Mucosa of descending colon (tissue), 3 donors: Measurements from ENCODE around the gene ACOX1. TPM values are rescaled to one million over a fixed set of nuclear protein-coding genes. Genes with fewer than 3 reads are reported as not detected.

Experiments
- ATAC-seq: fragments of 200-7000 bp; cut with Tn5 transposase; one replicate; pipeline ENCODE4 v1.9.1; 2020; ENCODE audit warnings: mild to moderate bottlenecking, moderate library complexity
- DNase-seq, 3 donors: peaks; one replicate each; pipeline ENCODE4 v3.0.0-alpha.2; 2020
- H3K36me3 ChIP-seq: fragments of 200-600 bp; one replicate; pipeline ENCODE4 v1.8.0; 2021; ENCODE audit warnings: low read depth, mild to moderate bottlenecking
- H3K4me1 ChIP-seq: fragments of 200-600 bp; one replicate; pipeline ENCODE4 v1.8.0; 2021; ENCODE audit warnings: low read depth, mild to moderate bottlenecking
- H3K4me3 ChIP-seq: fragments of 200-600 bp; one replicate; pipeline ENCODE4 v1.8.0; 2021; ENCODE audit warnings: mild to moderate bottlenecking
- H3K9me3 ChIP-seq: fragments of 200-600 bp; one replicate; pipeline ENCODE4 v1.8.0; 2021; ENCODE audit warnings: mild to moderate bottlenecking
- CTCF ChIP-seq: fragments of 200-600 bp; IDR thresholded peaks from one replicate; pipeline ENCODE4 v1.8.0; 2022; ENCODE audit warnings: antibody characterized with exemption, mild to moderate bottlenecking
- intact Hi-C, 2 donors: fragments of 100-400 bp; cut with DNase I in 1 of 2; cut with micrococcal nuclease in 1 of 2; formaldehyde crosslinking; loops; one replicate each; pipeline versions ENCODE4 v1.11.0 to v1.11.1; 2022; cut with DNase I, micrococcal nuclease
- total RNA-seq, 3 donors: library from RNA; stranded (reverse); fragmentation: NEBNext Ultra II Directional in 2 of 3; extraction: Animal tissue kit (Norgen Biotek cat#: 25700) in 2 of 3; gene quantifications; one replicate each; pipeline versions ENCODE4 v1.2.1 to v1.2.4, GENCODE V29; 2021 to 2023
- donor health status: DM: no; HTN: no; CAD: no; lungs with moderate emphysema.
- donor health status: DM: no; HTN: no; CAD: no.
- donor health status: DM: no; HTN: yes; CAD: no.

Gene ACOX1
- total RNA-seq, 3 donors from 2014 or later = 128 to 272 (median 154) TPM

DNA sequence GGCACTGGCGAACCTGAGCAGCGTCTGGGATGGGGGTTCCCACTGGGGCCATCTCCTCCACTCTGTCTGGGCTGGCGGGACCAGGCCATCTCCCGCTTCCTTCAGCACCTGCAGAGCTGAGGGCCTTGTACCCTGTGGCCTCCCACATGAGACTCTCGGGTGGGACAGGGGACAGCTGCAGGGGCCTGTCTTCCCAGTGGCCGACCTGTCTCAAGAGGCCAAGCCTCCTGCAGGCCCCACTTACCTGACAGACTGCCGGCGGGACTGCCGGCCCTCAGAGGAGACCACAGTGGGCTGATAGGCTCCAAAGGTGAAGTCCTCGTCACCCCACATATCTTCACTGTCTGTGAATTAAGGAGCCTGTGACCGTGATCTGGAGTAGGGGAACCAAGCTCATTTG is 53.9 kb downstream of the ACOX1 start:
- DNase-seq (peak in 1 of 3 donors; percentile 46), ATAC-seq (no peak)
- Histone ChIP-seq H3K4me1 (no peaks in the 10 kb centered on the region), H3K4me3 (no peak overlapping the region), H3K36me3 (no peaks in the 10 kb centered on the region), H3K9me3 (no peaks in the 10 kb centered on the region)
- intact Hi-C loops = no loop called here
- TF ChIP-seq CTCF = no peak

GRCh38 chr17:75922963-75923874 is 55.7 kb downstream of the ACOX1 start:
- H3K4me3 ChIP-seq = no peak overlapping the region
- TF ChIP-seq CTCF = no peak
- no peaks in the 10 kb centered on the region for H3K4me1 ChIP-seq
- peak; percentile 39 to 59 (median 56) for DNase-seq
- intact Hi-C loops = no loop called here
- H3K36me3 ChIP-seq = no peaks in the 10 kb centered on the region
- H3K9me3 ChIP-seq = no peaks in the 10 kb centered on the region
- ATAC-seq = peak; percentile 61

- ATAC-seq (no peak), DNase-seq (peak in 1 of 3 donors; percentile 19)
- Histone ChIP-seq H3K4me3 (no peak overlapping the region), H3K36me3 (no peaks in the 10 kb centered on the region), H3K4me1 (no peaks in the 10 kb centered on the region), H3K9me3 (no peaks in the 10 kb centered on the region)
- TF ChIP-seq CTCF = no peak
- intact Hi-C loops = no loop called here
These were observed 56.6 kb downstream of the ACOX1 start for GRCh38 chr17:75922173-75922961.

GRCh38 chr17:75921596-75921995 is 57.4 kb downstream of the ACOX1 start:
- peak in 2 of 3 donors; percentile 16 to 28 for DNase-seq
- Histone ChIP-seq H3K4me1 (no peaks in the 10 kb centered on the region), H3K36me3 (no peaks in the 10 kb centered on the region), H3K4me3 (no peak overlapping the region), H3K9me3 (no peaks in the 10 kb centered on the region)
- TF ChIP-seq CTCF = no peak
- intact Hi-C loops = no loop called here
- no peak for ATAC-seq

DNA sequence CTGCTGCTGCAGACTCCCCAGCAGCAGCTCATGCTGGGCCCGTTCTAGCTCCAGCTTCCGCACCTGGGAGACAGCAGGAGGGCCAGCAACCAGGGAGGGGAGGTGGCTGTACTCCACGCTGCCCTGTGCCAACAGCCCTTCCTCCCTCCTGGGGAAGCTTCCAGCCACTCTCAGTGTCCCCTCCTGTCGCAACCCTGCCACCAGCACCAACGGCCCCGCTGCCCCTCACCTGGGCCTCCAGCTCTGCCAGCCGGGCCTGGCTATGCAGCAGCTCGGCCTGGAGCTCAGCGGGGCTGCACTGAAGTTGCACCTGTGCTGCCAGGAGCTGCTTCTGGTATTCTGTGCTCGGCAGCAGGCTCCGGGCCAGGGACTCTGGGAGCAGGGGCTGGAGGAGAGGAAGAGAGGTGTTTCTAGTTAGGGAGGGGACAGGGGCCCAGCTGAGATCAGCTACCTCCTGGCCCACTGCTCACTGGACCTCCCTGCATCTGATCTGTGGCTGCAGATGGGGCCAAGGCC is 58.9 kb downstream of the ACOX1 start:
- no peaks in the 10 kb centered on the region for H3K4me1 ChIP-seq
- ATAC-seq = no peak
- H3K4me3 ChIP-seq = no peak overlapping the region
- H3K36me3 ChIP-seq = no peaks in the 10 kb centered on the region
- intact Hi-C loops = no loop called here
- TF ChIP-seq CTCF = no peak
- H3K9me3 ChIP-seq = no peaks in the 10 kb centered on the region
- no peak for DNase-seq
